Upper lobe of left lung (tissue), 6 donors: ENCODE measurements around the gene TSPAN2. TPM values are rescaled to one million over a fixed set of nuclear protein-coding genes. Genes with fewer than 3 reads are reported as not detected.

Source experiments
- ATAC-seq, 2 donors: fragments of 200-7000 bp; cut with Tn5 transposase; one replicate each; pipeline ENCODE4 v1.9.1; 2022; ENCODE audit warnings: mild to moderate bottlenecking in 2 of 2, moderate library complexity in 2 of 2; ENCODE audit not compliant: low FRiP score in 2 of 2
- DNase-seq, 2 donors: peaks; one replicate each; pipeline ENCODE4 v3.0.0-alpha.2; 2019 to 2020
- H3K27ac ChIP-seq, 4 donors: fragments of 200-600 bp; sonication (generic); one replicate each; pipeline ENCODE4 v1.5.1; 2016 to 2019
- H3K27me3 ChIP-seq, 4 donors: fragments of 200-600 bp; sonication (generic); one replicate each; pipeline ENCODE4 v1.5.1; 2017 to 2019
- H3K36me3 ChIP-seq, 4 donors: fragments of 200-600 bp; sonication (generic); one replicate each; pipeline ENCODE4 v1.5.1; 2016 to 2019
- H3K4me1 ChIP-seq, 4 donors: fragments of 200-600 bp; sonication (generic); one replicate each; pipeline ENCODE4 v1.5.1; 2018 to 2019
- H3K4me3 ChIP-seq, 4 donors: fragments of 200-600 bp; sonication (generic); one replicate each; pipeline ENCODE4 v1.5.1; 2017 to 2019; ENCODE audit warnings: mild to moderate bottlenecking in 2 of 4, moderate library complexity in 1 of 4
- H3K9me3 ChIP-seq, 4 donors: fragments of 200-600 bp; sonication (generic); one replicate each; pipeline ENCODE4 v1.5.1; 2018 to 2019
- EP300 ChIP-seq, 4 donors: sonication (generic); formaldehyde crosslinking; IDR thresholded peaks; one replicate each; pipeline ENCODE4 v1.5.1; 2017; ENCODE audit warnings: antibody characterized with exemption in 4 of 4, control low read depth in 2 of 4
- POLR2A ChIP-seq, 4 donors: fragments of 450-650 bp; IDR thresholded peaks; one replicate each; pipeline ENCODE4 v1.5.1; 2016 to 2017; ENCODE audit warnings: antibody characterized with exemption in 4 of 4, mild to moderate bottlenecking in 2 of 4
- POLR2AphosphoS5 ChIP-seq, 2 donors: sonication (generic); formaldehyde crosslinking; IDR thresholded peaks; one replicate each; pipeline ENCODE4 v1.5.1; 2017; ENCODE audit warnings: antibody characterized with exemption in 2 of 2
- WGBS, 2 donors: methylation state at CpG; one replicate each; pipeline ENCODE4 v1.1.5; 2017 to 2018; 5-methylcytosine and 5-hydroxymethylcytosine counted together
- total RNA-seq, 6 donors: library from RNA; depleted of rRNA in 4 of 6; stranded (reverse); fragments of >200 nt in 4 of 6; gene quantifications; one replicate each; pipeline versions ENCODE4 v1.1.0 to v1.2.1, GENCODE V29; 2016 to 2021
- TF ChIP-seq, protein P1 (sequence below), 6 experiments: fragments of 450-650 bp in 4 of 6; fragments of 200-600 bp in 2 of 6; sonication (generic) in 2 of 6; IDR thresholded peaks; one replicate each; pipeline ENCODE4 v1.5.1; 2016 to 2019; ENCODE audit warnings: antibody characterized with exemption in 6 of 6
- donor health status: DM: no; HTN: no; CAD: no; lungs with moderate emphysema.
- donor health status: DM: no; HTN: yes; CAD: no; lungs with severe emphysema.

TSPAN2 gene
- total RNA-seq, 6 donors from 2014 or later: 1.7 to 13.7 (median 4.5) TPM

DNA sequence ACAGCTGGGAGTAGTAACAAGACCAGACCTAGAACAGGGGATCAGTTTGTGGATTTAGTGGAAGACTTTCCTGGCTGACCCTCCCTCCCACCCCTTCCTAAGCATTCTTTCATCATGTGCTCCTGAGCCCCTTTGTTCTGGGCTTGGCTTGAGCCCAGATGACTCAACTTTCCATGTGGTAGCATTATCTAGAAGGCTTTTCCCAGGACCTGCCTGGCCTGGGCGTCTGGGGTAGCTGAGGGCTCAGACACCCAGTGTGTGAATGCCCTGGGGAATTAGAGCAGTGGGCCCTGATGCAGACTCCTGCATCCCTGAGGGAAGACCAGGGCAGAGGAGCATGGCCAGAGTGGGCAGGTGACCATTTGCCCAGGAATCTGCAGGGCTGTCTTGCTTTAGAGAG, 44.1 kb upstream of the TSPAN2 start:
- WGBS, 2 donors: 62% methylated on average over 1 of the region's 1 CpG; no CpG with 5 or more reads in 1 of the 2 donors
- ATAC-seq: no peak
- Histone ChIP-seq H3K27ac (no peak overlapping the region), H3K4me1 (peaks cover 0 to 3% (median 0%) of the 10 kb centered on the region in 4 donors), H3K4me3 (no peak overlapping the region), H3K27me3 (no peaks in the 10 kb centered on the region), H3K36me3 (no peaks in the 10 kb centered on the region), H3K9me3 (no peaks in the 10 kb centered on the region)
- no peak for DNase-seq
- no peak for TF ChIP-seq EP300 (IDR thresholded peaks at IDR 0.05)
- TF ChIP-seq, protein P1, sequence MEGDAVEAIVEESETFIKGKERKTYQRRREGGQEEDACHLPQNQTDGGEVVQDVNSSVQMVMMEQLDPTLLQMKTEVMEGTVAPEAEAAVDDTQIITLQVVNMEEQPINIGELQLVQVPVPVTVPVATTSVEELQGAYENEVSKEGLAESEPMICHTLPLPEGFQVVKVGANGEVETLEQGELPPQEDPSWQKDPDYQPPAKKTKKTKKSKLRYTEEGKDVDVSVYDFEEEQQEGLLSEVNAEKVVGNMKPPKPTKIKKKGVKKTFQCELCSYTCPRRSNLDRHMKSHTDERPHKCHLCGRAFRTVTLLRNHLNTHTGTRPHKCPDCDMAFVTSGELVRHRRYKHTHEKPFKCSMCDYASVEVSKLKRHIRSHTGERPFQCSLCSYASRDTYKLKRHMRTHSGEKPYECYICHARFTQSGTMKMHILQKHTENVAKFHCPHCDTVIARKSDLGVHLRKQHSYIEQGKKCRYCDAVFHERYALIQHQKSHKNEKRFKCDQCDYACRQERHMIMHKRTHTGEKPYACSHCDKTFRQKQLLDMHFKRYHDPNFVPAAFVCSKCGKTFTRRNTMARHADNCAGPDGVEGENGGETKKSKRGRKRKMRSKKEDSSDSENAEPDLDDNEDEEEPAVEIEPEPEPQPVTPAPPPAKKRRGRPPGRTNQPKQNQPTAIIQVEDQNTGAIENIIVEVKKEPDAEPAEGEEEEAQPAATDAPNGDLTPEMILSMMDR (IDR thresholded peaks at IDR 0.05): no peak
- no peak for TF ChIP-seq POLR2A (IDR thresholded peaks at IDR 0.05)
- TF ChIP-seq POLR2AphosphoS5 (IDR thresholded peaks at IDR 0.05): no peak

DNA sequence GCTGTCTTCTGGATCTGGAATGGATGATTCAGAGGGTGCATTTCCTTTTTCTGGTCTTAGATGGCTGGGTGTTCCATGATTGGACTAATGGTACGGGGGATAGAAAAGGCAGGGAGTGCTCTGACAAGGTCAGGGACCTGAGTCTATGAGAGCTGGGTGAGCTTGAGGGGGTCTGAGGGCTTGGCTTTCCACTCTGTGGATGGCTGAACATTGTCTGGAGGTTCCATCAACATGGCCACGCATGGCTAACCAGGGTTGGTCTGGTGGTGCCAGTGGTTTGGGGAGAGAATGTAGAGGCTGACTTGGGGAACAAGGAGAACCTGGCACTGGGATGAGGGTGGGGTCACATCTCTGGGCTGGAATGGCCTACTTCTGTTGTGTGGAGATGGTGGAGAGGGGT, 41.5 kb upstream of the TSPAN2 start:
- no peak for ATAC-seq
- H3K4me3 ChIP-seq: no peak overlapping the region
- 87 to 93% methylated on average over 2 of the region's 2 CpGs for WGBS, 2 donors
- no peak for TF ChIP-seq EP300 (IDR thresholded peaks at IDR 0.05)
- TF ChIP-seq, protein P1 (IDR thresholded peaks at IDR 0.05): no peak
- no peak for TF ChIP-seq POLR2AphosphoS5 (IDR thresholded peaks at IDR 0.05)
- TF ChIP-seq POLR2A (IDR thresholded peaks at IDR 0.05): no peak
- no peak for DNase-seq
- peaks cover 0 to 3% (median 0%) of the 10 kb centered on the region in 4 donors for H3K4me1 ChIP-seq
- H3K36me3 ChIP-seq: no peaks in the 10 kb centered on the region
- no peaks in the 10 kb centered on the region for H3K27me3 ChIP-seq
- H3K27ac ChIP-seq: no peak overlapping the region
- no peaks in the 10 kb centered on the region for H3K9me3 ChIP-seq

DNA sequence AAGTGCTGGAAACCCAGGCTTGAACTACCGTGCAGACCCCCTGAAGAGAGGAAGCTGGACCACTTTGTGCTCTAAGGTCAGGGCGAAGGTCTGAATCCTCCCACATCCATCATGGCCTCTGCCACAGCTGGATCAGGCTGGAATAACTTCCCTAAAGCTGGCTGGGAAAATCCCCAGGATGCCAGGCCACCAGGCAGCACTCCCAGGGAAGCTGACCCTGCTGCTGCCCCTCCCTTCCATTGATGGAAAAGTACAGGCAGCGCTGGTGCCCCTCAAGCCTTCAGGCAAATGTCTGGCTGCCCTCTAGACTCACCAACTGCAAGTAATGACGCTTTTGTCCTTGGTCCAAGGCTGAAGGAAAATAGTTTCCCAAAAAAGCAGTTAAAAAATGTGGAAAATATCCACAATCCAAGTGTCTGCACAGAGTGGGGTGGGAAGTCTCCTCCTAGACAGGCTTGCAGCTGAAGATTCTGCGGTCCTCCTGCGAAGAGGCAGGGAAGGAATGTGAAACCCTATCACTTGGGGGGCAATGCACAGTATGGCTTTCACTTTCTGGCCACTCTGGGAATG, 39.9 kb upstream of the TSPAN2 start:
- Histone ChIP-seq H3K4me3 (no peak overlapping the region), H3K27ac (no peak overlapping the region), H3K27me3 (no peaks in the 10 kb centered on the region), H3K9me3 (peaks cover 0 to 5% (median 0%) of the 10 kb centered on the region in 4 donors), H3K36me3 (no peaks in the 10 kb centered on the region), H3K4me1 (no peaks in the 10 kb centered on the region)
- TF ChIP-seq EP300 (IDR thresholded peaks at IDR 0.05) (no peak), POLR2AphosphoS5 (IDR thresholded peaks at IDR 0.05) (no peak), POLR2A (IDR thresholded peaks at IDR 0.05) (no peak)
- TF ChIP-seq, protein P1 (IDR thresholded peaks at IDR 0.05): no peak
- DNase-seq (no peak), ATAC-seq (no peak)
- 80 to 82% methylated on average over 4 to 6 of the region's 6 CpGs for WGBS, 2 donors

DNA sequence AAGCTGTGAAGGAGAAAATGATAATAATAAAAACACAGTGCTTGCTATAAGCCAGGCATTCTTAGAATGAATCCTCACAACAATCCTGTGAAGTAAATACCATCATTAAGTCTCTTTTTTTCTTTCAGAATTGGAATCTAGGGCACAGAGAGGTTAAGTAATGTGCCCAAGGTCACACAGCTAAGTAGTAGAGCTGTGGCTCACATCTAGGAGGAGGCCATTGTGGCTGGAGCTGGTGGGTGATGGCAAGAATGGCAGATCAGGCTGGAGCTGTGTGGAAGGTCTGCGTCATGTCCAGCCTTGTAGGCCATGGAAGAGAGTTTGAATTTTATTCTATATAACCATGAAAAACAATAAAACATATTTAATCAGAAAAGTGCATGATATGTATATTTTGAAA, 38.2 kb upstream of the TSPAN2 start:
- H3K27me3 ChIP-seq: no peaks in the 10 kb centered on the region
- no peak for ATAC-seq
- 89 to 100% methylated on average over 1 of the region's 1 CpG for WGBS, 2 donors
- no peaks in the 10 kb centered on the region for H3K36me3 ChIP-seq
- H3K27ac ChIP-seq: no peak overlapping the region
- H3K9me3 ChIP-seq: peaks cover 0 to 7% (median 0%) of the 10 kb centered on the region in 4 donors
- TF ChIP-seq POLR2AphosphoS5 (IDR thresholded peaks at IDR 0.05) (no peak), POLR2A (IDR thresholded peaks at IDR 0.05) (no peak), EP300 (IDR thresholded peaks at IDR 0.05) (no peak)
- TF ChIP-seq, protein P1 (IDR thresholded peaks at IDR 0.05): no peak
- H3K4me3 ChIP-seq: no peak overlapping the region
- H3K4me1 ChIP-seq: no peaks in the 10 kb centered on the region
- DNase-seq: no peak

DNA sequence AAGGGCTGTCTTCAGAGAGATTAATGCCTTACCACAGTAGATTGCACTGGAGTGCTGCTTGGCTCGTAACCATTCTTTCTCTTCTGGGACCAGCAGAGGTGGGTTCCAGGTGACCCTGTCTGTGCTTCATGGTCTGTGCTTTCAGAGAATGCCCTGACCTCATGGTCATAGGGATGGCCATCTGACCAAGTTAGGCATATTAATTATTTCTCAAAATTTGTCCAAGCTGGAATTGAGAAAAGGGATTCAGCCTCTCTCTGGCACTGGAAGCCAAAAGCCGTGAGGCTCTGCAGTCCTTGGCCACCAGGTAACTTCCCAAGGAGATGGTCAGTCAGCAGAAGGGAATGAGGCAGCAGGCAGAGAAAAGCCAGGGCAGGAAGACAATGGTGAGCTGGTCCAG, 37.2 kb upstream of the TSPAN2 start:
- Histone ChIP-seq H3K4me1 (no peaks in the 10 kb centered on the region), H3K9me3 (peaks cover 0 to 10% (median 6%) of the 10 kb centered on the region in 4 donors), H3K36me3 (no peaks in the 10 kb centered on the region), H3K27me3 (no peaks in the 10 kb centered on the region), H3K4me3 (no peak overlapping the region), H3K27ac (no peak overlapping the region)
- WGBS, 2 donors: 85 to 100% methylated on average over 2 of the region's 2 CpGs
- DNase-seq (no peak), ATAC-seq (no peak)
- TF ChIP-seq, protein P1 (IDR thresholded peaks at IDR 0.05): no peak
- TF ChIP-seq EP300 (IDR thresholded peaks at IDR 0.05) (no peak), POLR2AphosphoS5 (IDR thresholded peaks at IDR 0.05) (no peak), POLR2A (IDR thresholded peaks at IDR 0.05) (no peak)
